GM12875 (cell line): ENCODE data around the gene DLEC1.
A peak's percentile ranks its signal among the peaks of the same experiment; 100 is the strongest.

Experiments used
- H3K4me3 ChIP-seq: one replicate; pipeline ENCODE4 v1.5.1; 2011; ENCODE audit warnings: low read depth, low read length, control low read depth
- TF ChIP-seq, protein P1 (sequence below): IDR thresholded peaks from 2 replicates; pipeline ENCODE4 v1.5.1; 2011; ENCODE audit warnings: low read depth, mild to moderate bottlenecking, control low read depth, inconsistent platforms, low read length, moderate library complexity, borderline replicate concordance; ENCODE audit not compliant: insufficient read depth

The DLEC1 gene

DNA sequence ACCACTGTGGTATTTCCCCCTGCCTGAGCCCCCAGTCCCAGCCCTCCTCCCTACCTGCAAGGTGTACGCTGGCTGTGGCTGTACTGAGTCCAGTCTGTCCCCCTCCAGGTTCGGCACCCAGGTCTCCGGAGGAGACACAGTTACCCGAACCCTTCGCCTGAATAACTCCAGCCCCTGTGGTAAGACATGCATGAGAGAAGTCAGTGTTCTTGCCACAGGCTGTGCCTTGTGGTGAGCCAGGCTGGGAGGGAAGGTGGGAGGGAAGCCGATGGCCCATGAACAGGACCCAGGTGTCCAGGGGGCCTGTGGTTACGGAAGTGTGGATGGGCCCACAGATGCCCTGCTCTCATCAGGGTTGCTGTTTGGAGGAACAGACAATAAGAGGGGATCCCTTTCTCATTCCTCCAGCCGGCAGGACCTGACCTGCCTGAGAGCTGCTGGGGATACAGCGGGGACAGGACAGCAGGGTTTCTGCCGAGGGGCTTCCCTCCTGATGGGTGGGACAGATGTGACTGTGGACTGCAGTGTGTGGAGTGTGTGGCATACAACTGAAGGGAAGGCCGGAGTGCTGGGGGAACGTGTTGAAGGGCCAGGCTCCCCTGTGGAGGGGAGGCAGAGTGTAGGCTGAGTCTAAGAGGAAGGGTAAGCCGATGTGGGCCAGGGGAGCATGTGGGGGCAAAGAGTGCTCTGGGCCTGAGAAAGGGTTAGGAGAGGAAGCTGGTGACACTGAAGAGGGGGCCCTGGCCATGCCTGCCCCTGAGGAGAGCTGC, 76.1 kb downstream of the DLEC1 start:
- TF ChIP-seq, protein P1, sequence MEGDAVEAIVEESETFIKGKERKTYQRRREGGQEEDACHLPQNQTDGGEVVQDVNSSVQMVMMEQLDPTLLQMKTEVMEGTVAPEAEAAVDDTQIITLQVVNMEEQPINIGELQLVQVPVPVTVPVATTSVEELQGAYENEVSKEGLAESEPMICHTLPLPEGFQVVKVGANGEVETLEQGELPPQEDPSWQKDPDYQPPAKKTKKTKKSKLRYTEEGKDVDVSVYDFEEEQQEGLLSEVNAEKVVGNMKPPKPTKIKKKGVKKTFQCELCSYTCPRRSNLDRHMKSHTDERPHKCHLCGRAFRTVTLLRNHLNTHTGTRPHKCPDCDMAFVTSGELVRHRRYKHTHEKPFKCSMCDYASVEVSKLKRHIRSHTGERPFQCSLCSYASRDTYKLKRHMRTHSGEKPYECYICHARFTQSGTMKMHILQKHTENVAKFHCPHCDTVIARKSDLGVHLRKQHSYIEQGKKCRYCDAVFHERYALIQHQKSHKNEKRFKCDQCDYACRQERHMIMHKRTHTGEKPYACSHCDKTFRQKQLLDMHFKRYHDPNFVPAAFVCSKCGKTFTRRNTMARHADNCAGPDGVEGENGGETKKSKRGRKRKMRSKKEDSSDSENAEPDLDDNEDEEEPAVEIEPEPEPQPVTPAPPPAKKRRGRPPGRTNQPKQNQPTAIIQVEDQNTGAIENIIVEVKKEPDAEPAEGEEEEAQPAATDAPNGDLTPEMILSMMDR, result no peak
- no peak overlapping the region for H3K4me3 ChIP-seq

DNA sequence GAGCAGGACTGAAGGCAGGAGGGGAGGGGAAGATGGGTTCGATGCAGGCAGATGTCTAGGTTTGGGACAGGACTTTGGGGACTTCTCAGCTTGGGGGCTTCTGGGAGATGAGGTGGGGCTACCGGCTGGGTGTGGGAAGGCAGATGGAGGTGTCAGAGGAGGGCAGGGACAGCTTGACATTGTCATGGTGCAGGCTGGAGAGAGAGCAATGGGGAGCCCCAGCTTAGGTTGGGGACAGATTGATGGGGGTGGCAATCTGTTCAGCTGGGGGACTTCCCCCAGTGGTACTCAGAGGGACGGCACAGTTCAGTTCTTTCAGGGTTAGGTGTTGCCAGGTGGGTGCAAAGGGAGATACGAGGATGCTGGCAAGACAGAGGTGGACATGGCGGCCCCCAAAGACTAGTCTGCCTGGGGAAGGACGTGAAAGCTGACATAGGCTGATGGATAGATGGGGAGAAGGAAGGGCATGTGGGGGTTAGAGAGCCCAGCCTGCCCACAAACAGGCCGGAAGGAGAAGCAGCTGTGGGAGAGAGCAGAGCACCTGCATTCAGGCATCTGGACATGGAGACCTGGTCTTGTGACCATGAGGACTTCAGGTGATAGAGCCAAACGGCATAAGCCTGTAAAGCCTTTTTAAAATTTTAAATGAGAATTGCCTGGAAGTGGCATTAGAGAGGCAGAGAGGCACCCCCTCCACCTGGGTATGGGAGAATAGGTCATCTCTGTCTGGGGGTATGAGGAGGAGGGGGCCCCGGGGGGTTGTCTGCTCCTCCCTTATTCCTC, 76.8 kb downstream of the DLEC1 start:
- TF ChIP-seq, protein P1, result no peak
- no peak overlapping the region for H3K4me3 ChIP-seq

DNA sequence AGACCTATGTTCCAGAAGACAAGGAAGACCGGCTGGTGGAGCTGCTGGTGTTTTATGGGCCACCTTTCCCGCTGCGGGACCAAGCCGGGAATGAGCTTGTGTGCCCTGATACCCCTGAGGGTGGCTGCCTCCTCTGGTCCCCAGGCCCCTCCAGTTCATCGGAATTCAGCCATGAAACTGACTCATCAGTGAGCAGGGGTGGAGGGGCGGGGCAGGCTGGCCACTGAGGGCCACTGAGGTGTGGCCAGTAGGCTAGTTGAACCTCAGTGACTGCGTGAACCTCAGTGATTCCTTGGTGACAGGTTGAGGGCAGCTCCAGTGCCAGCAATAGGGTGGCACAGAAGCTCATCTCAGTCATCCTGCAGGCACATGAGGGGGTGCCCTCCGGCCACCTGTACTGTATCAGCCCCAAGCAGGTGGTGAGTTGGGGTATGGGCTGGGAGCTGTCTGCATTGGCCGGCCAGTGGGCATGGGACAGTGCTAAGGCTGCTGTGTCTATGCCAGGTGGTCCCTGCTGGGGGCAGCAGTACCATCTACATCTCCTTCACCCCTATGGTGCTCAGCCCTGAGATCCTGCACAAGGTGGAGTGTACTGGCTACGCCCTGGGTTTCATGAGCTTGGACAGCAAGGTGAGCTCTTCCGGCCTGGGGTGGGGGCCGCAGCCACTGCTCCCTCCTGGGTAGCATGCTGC, 77.6 kb downstream of the DLEC1 start:
- TF ChIP-seq, protein P1, result 0 out of 2 replicates have a peak, but pooled peaks have one; percentile 3
- no peak overlapping the region for H3K4me3 ChIP-seq

DNA sequence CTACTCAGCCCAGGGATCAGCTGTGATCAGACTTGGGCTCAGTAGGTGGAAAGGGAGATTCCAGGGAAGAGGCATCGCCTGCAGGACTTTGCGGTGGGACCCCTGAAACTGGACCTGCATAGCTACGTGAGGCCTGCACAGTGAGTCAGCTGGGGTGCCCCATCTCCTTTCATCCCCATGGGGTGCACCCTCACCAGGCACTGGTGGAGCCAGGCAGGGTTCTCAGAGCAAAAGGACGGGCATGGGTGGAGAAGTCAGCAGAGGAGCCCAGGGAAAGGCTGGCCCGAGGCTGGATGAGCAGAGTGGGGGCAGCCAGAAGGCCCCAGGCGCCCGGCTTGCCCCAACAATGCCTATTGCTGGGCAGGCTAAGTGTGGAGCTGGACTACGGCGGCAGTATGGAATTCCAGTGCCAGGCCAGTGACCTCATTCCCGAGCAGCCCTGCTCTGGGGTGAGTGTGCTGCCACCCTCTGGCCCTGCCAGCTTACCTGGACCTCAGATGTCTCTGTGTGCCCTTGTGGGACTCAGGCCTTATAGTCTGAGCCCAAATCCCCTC, 78.2 kb downstream of the DLEC1 start:
- H3K4me3 ChIP-seq, result no peak overlapping the region
- TF ChIP-seq, protein P1, result no peak

DNA sequence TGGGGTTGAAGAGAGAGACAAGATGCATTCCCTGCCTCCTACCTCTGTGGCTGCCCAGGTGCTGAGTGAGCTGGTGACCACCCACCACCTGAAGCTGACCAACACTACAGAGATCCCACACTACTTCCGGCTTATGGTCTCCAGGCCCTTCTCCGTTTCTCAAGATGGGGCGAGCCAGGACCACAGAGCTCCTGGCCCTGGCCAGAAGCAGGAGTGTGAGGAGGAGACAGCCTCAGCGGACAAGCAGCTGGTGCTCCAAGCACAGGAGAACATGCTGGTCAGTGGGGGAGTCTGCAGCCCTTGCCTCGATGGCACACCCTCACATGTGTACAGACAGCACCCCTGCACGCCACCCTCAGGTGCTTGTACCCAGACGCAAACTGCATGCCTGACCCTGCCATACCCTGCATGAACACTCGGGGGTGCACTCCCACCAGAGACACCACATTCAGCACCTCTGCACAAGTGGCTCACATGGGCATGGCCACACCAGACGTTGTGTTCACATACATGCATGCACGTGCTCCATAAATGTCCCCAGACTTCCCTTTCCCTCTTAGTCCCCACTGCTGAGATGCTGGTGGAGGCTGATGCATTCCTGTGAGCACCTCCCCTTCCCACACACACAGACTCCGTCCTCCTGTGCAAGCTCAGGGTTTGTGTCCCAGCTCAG, 78.9 kb downstream of the DLEC1 start:
- TF ChIP-seq, protein P1, result peak; percentile 98
- no peak overlapping the region for H3K4me3 ChIP-seq

DNA sequence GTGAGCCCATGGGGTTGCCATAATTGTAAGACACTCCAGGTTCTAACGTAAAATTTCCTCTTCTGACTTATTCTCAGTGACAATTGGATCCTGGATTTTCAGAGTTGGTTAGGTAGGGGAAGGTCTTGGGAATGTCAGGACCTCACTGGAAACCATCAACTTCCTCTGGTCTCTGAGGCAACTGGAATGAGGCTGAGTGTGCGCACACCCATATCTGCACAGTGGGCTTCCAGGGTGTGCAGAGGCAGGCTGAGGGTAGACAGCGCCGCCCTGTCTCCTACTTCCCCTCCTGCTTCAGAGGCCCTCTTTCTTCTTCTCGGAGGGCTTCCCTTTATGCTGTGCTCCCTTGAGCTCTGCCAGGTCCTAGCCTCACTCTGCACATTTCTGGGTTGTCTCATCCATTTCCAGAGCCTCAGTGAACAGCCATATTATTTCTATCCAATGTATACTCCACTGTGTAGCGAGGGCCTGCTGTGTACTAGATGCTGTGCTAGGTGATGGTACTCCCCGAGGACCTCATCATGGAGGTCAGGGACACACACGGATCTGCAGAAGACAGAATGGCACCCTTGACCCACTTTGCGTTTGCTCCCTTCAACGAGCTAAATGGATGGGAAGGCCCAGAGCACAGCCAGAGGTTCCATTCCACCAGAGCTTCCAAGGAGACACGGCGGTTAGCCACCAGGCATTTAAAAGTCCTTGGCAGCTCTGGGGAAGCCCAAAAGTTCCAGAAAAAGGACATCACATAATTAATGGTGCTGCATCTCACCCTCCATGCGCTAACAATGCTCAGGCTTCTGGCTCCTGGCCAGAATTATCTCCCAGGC, 79.6 kb downstream of the DLEC1 start:
- H3K4me3 ChIP-seq, result no peak overlapping the region
- TF ChIP-seq, protein P1, result no peak
